GM23248 (cell line): ENCODE measurements around the gene SERAC1.

Source experiments
- EZH2 ChIP-seq: fragments of 200-600 bp; sonication (generic); IDR thresholded peaks from 2 replicates; pipeline ENCODE4 v1.6.1; 2018; ENCODE audit warnings: antibody characterized with exemption, mild to moderate bottlenecking; ENCODE audit not compliant: insufficient read depth, poor library complexity, severe bottlenecking
- EZH2phosphoT487 ChIP-seq: fragments of 200-600 bp; sonication (generic); IDR thresholded peaks from 2 replicates; pipeline ENCODE4 v1.6.1; 2018; ENCODE audit warnings: antibody characterized with exemption, moderate library complexity, mild to moderate bottlenecking, low read depth; ENCODE audit not compliant: insufficient read depth

GRCh38 chr6:158142789-158143188 lies 25.3 kb downstream of the SERAC1 start:
- TF ChIP-seq EZH2 (no peak), EZH2phosphoT487 (no peak)
